Peyer's patch (tissue), 4 donors: ENCODE results near the gene GRIA3.

Source experiments
- CTCF ChIP-seq, 6 experiments: fragments of 450-650 bp in 4 of 6; fragments of 200-600 bp in 2 of 6; sonication (generic) in 1 of 6; IDR thresholded peaks; one replicate each; pipeline ENCODE4 v1.5.1; 2017 to 2019; ENCODE audit warnings: antibody characterized with exemption in 6 of 6, mild to moderate bottlenecking in 3 of 6, moderate library complexity in 1 of 6
- POLR2A ChIP-seq, 2 donors: fragments of 450-650 bp; IDR thresholded peaks; one replicate each; pipeline ENCODE4 v1.5.1; 2017; ENCODE audit warnings: antibody characterized with exemption in 2 of 2, mild to moderate bottlenecking in 2 of 2, moderate library complexity in 2 of 2

- TF ChIP-seq POLR2A (IDR thresholded peaks at IDR 0.05): no peak
- TF ChIP-seq CTCF (IDR thresholded peaks at IDR 0.05): no peak
Measured at GRCh38 chrX:123336666-123337065, 152.6 kb downstream of the GRIA3 start.
